Fibroblast of skin of abdomen (primary cell): ENCODE measurements around the gene ACOT7. TPM values are rescaled to one million over a fixed set of nuclear protein-coding genes. Genes with fewer than 3 reads are reported as not detected.
"Not testable (repeated sequence)": the region's sequence is repeated elsewhere in the genome, so short reads cannot be mapped to it uniquely, and the experiment has no call there.

Experiments
- DNase-seq: peaks from one replicate; pipeline ENCODE4 v3.0.0-alpha.2; 2013
- polyA plus RNA-seq, 2 experiments: library from polyadenylated mRNA; unstranded; fragments of 120-200 nt; gene quantifications; one replicate each; pipeline ENCODE4 v1.2.1, GENCODE V29; 2013; ENCODE audit not compliant: insufficient read length in 2 of 2

The ACOT7 gene, protein sequence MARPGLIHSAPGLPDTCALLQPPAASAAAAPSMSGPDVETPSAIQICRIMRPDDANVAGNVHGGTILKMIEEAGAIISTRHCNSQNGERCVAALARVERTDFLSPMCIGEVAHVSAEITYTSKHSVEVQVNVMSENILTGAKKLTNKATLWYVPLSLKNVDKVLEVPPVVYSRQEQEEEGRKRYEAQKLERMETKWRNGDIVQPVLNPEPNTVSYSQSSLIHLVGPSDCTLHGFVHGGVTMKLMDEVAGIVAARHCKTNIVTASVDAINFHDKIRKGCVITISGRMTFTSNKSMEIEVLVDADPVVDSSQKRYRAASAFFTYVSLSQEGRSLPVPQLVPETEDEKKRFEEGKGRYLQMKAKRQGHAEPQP
- polyA plus RNA-seq (2013, experiment 1 of 2; ENCODE audit: insufficient read length), result 50.2 TPM
- 53.2 TPM for polyA plus RNA-seq (2013, experiment 2 of 2; ENCODE audit: insufficient read length)

DNA sequence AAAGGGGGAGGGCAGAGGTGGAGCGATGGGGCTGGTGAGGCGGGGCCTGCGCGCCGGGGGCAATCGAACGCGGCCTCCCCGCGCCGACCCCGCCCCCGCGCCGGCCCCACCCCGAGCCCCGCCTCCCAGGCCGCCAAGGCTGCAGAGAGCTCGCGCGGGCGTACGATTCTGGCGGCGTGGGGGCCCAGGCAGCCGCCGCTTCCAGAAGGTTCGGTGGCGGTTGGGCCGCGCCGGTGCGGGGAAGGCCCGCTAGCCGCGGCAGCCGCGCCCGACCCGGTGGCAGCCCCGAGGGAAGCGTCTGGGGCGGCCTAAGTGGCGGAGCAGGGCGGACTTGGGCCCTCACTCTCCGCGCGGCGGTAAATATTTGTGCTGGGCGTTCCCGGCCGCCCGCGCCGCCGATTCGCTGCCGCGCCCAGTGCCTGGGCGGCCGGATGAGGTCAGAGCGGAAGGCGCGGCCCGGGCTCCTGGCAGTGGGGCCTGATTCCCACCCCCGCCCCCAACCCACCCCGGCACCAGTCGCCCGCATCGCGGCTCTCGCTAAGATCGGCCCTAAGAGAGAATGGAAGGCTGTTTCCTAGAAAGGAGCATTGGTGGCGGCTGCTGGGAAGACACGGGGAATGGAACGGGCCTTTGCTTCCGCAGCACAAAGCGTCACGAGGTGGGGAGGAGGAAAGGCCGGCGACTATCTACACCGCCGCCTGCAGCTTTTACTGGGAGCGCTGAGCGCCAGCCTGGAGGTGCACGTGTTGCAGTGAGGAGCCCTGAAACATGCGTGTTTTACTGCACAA, at the start of gene ACOT7:
ACOT7 (minus strand) TSS at position 368 of the 788 bp plus-strand sequence. CDS start 368 bp downstream, outside the sequence.
- peak; percentile 84 for DNase-seq

DNA sequence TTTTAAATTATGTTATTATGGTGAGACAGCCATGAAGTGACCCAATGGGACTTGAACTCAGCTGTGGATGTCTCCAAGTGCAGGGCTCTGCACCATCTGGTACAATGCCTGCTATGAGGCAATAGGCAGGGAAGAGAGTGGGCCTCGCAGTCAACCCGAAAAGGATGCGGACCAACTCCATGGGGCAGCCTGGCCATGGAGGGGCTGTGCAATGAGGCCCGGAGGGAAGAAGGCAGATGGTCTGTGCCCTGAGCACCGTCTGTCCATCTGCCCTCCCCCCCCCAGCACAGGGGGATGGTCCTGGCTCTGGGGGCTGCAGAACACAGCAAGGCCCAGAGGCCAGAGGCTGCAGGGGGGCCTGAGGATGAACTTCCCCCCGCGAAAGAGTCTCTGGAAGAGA, 48.0 kb upstream of the ACOT7 start:
- DNase-seq, result no peak

DNA sequence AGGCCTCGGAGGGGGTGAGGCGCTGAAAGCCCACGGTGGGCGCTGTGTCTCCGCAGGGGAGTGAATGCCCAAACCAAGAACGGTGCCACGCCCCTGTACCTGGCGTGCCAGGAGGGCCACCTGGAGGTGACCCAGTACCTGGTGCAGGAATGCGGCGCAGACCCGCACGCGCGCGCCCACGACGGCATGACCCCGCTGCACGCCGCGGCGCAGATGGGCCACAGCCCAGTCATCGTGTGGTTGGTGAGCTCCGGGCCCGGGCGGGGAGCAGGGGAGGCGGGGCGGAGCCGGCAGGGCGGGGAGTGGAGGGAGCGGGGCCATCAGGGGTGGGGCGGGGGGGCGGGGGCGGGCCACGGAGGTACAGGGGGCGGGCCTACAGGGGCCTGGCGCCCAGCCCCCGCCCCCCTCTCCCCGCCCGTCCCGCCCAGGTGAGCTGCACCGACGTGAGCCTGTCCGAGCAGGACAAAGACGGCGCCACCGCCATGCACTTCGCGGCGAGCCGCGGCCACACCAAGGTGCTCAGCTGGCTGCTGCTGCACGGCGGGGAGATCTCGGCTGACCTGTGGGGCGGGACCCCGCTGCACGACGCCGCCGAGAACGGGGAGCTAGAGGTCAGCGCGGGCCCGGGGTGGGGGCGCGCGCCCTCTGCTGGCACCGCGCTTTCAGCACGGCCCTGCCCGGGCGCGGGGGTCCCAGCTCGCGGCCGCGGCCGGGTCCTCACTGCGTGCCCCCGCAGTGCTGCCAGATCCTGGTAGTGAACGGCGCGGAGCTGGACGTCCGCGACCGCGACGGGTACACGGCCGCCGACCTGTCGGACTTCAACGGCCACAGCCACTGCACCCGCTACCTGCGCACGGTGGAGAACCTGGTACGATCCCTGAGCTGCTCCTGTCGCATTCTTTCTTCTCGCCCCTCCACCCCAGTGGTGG, 46.9 kb upstream of the ACOT7 start:
- peak; percentile 22 for DNase-seq

DNA sequence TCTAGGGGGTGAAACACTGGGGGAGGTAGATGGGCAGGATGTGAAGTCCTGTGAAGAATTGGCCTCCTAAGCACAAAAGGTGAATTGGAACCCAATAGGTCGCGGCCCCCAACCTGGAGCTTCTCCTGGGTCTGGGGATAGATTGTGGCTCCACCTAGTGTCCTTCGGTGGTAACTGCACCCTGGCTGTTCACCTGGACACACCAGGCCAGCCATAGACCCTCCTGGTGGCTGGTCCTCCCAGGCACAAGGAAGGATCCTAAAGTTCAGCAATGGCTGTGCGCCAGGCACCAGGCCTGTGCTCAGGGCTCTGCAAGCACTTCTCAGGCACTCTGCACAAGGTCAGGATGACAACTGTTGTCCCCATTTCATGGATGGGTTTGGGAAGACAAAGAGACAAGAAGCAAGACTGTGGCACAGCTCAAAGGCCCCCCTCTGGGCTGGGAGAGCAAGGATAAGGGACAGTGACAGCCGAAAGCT, 44.5 kb upstream of the ACOT7 start:
- DNase-seq, result peak; percentile 29

DNA sequence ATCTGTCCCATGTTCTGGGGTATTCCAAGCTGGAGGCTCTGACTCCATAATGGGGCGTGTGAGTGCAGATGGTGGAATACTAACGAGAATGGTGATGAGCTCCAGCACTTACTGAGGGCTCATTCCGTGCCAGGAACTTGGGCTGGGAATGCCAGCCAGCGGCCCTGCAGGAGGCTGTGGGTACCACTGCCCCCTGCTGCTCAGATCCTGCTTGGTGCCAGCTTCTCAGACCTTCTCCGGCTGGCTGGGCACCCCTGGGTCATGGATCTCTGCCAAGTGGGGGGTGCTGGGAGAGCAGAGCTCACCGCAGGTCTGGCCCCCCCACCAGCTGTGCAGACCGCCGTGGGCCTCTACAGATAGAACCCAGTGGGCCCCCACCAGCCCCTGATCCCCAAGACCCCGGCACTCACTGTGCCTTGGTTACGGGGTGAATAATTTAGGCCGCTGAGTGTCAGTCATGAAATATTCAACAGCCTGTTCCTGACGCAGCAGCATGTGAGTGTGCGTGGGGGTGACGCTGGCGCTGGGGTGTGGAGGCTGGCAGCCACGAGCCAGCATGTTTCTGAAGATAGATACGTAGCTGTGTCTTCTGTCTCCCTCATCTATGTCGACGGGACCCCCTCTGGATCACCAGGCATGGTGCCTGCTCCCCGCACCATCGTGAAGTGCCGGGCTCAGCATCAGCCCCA, 43.6 kb upstream of the ACOT7 start:
- DNase-seq, result not testable (repeated sequence)

DNA sequence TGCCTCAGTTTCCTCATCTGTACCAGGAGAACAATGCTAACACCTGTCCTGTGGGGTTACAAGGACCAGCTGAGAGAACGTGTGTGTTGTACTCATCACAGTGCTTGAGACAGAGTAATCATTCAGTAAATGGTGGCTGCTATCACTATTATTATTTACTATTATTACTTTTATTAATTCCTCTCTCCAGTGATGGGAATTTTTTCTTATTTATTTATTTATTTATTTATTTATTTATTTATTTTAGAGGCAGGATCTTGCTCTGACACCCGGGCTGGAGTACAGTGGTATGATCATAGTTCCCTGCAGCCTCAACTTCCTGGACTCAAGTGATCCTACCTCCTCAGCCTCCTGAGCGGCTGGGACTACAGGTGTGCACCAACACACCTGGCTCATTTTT, 42.7 kb upstream of the ACOT7 start:
- not testable (repeated sequence) for DNase-seq

DNA sequence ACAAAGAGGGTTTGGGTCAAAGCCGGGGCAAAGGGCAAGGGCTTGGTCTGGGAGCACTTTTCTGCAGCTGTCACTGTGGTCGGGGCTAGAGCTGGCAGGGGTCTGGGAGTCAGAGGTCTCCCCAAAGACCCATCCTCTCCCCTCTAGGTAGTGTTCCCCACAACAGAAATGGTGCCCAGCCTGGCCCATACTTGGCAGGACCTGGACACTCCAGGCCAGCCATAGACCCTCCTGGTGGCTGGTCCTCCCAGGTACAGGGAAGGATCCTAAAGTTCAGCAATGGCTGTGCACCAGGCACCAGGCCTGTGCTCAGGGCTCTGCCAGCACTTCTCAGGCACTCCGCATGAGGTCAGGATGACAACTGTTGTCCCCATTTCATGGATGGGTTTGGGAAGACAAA, 42.0 kb upstream of the ACOT7 start:
- DNase-seq, result no peak

DNA sequence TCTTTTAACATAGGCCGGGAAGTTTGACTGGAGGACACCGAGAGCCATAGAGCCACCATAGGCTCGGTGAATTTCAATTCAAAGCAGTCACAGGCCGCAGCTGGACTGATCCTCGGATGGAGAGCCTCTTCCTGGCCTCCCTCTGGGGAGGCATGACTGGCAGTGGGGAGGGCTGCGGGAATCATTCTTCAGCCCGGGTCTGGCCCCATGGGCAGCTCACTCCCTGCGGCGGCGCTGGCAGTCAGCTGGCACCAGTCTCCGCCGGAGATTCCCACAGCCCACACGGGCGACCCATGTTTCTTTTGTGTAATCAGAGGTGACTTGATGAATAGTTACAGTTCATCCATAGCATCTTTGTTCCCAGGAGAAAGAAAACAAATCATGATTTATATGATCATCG, 41.6 kb upstream of the ACOT7 start:
- DNase-seq, result no peak

DNA sequence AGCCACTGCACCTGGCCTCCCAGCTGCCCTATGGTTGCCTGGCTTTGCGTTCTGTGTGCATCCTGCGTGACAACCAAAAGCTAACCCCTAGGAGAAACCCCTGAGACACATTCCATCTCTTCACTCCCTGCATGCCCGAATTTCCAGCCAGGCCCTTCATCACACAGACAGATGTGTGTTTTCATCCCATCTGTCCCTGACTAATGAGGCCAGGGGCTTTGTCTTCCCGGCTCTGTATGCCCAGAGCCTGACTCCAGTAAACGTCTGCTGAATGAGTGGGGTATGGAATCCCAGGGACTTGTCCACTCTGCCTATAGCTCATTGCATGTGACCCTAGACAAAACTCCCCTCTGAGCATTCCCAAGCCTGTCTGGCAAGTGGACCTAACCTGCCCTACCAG, 40.6 kb upstream of the ACOT7 start:
- no peak for DNase-seq

DNA sequence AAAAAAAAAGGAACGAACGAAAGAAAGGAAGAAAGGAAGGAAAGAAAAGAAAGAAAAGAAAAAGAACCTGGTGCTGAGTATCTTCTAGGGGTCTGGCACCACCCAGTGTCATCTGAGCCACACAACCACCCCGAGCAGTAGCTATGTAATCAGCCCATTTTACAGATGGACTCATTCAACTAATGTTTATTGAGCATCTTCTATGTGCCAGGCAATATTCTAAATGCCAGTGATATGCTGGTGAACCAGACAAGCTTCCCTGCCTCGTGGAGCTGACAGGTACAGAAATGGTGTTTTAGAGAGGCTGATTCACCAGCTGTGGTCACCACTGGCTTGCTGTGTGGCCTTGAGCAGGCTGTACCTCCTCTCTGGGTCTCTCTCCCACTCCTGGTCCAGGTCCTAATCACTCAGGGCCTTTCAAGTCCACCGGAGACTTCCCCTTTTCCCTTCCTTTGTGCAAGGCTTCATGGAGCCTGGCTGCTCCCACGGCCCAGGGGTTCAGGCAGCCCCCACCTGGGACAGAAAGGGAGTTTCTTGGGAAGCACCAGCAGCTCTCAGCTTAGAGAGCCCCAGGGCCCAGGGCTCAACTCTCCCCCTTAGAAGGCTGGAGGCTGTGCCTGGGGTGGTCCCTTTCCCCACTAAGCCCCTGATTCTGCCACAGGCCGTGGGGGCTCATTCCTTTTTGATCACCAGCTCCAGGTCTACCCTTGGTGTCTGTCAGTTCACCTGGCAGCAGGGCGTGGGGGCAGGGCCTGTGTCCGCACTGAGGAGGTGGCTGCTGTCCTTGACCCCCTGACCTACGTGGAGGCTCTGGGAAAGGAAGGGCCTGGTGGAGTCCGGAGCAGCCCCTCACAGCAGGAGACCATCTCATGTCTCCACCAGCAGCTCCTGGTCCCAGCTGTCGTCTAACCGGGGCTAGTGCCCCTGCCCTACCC, 38.3 kb upstream of the ACOT7 start:
- DNase-seq, result not testable (repeated sequence)

DNA sequence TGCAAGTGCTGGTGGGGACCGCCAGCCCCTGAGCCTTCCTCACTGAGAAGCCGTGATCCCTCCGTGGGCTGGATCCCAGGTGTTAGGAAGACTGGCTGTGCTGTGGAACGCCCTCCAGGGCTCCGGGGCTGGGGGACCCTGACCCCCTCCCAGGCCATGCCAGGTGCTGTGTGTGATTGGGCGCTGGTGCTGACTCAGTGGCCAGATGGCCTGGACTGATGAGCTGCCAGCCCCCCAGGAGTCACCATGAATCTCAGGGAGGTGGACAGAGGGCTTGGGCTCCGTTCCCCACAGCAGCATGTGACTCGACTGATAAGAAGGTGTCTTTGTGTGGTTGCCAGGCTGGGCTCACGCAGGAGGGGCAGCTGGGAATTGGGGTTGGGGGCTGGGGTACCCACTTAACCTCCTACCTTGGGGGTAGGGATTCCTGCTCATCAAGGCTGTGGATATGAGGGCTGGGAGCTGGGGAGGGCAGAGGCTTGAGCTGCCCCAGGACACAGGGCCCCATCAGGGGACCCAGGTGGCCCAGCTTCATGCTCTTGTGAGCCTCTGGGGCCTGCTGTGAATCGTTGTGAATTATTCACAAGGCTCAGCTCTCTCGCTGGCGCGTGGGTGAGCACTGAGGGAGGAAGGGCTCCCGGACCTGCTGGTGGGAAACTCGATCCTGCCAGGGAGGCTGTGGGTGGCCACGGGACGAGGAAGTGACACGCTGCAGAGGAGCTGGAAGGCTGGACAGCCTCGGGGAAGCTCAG, 36.3 kb upstream of the ACOT7 start:
- not testable (repeated sequence) for DNase-seq

DNA sequence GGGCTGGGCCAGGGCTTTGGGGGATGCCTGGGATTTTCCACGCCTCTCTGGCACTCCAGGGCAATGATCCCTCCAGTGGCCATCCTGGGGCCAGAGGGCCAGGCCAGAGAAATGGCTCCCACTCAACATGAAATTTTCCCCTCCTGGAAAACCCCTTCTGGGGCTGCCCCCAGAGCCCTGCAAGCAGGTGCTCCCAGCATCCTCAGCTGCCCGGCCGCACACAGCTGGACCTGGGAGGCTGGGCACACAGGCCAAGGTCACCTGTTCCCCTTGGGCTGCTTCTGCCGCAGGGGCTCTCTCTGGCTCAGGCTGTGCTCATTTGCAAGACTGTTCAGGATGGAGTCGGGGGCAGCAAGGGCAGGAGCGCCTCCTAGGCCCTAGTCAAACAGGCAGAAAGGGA, 34.9 kb upstream of the ACOT7 start:
- not testable (repeated sequence) for DNase-seq

DNA sequence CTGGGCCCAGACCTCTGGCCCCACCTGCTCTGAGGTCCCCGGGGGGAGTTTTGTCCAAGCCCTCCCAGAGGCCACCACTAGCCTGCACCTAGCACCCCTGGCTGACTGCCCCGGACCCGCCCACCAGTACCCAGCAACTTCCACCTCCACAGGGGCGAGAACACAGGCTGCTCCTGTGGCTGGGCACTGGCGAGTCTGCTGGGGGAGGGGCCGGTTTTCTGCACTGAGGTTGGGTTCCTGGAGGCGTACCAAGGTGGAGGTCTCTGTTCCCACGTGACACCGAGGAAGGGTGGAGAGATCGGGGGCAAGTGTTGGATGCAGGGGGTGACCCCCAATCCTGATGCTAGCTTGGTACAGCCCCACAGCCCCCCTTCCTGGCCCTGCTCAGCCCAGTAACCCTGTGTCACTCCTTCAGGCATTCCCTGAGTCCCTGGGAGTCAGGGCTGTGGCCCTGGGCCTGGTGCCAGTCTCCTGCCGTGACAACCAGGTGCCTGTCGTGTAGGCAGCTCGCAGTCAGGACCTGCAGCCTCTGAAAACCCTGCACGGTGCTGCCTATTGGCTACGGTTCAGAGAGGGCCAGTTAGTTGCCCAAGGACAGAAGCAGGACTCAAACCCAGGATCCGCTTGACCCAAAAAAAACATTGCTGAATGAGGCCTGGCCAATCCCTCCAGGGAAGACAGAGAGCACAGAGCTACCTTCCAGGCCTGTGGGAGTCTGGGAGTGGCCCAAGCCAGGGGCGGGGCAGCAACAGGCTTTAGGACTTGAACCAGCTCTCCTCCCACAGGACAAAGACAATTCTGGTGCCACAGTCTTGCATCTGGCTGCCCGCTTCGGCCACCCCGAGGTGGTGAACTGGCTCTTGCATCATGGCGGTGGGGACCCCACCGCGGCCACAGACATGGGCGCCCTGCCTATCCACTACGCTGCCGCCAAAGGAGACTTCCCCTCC, 34.1 kb upstream of the ACOT7 start:
- no peak for DNase-seq

DNA sequence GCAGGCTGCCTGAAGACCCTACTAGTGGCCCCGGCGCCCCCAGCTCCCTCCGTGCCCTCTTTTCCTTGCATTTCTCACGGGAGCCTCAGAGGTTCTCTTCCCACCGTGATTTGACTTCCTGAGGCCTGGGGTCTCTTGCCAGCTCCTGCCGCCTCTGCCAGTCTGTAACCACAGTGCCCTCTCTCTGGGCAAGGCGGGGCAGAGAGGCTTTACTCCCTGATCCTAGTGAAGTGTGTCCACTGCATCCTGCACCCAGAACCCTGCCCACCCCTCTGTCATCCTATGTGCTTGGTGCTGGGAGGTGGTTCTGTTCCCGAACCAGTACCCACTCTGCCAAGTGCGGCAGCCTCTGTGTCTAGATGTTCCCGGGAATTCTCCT, 33.4 kb upstream of the ACOT7 start:
- no peak for DNase-seq

DNA sequence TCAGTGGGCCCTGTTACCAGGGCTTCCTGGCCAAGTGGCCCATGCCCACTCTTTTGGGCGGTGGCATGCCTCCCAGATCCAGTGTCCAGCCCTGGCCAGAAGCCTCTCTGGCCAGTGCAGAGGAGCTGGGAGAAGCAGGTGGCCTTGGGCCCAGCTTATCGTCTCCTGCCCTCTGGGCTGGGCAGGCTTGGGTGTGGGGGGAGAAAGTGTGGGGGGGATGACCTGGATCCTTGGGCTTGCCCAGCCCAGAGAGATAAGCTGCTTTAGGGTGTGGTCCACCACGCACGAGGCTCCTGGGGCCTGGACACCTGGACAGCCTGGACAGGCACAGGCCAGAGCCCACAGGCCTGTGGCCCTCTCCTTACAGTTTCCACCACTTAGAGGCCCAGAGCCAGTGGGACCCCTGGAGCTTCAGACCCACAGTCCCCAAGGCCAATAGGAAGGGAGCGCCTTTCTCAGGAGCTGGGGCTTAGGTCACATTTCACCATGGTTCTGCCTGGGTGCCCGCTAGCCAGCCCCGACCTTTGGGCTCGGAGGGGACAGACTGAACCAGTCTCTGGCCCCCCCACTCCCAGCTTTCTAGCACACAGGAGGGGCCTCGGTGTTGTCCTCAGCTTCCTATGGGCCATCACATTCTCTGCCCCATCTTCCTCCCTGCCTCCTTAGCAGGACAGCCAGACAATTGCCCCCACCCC, 32.9 kb upstream of the ACOT7 start:
- DNase-seq, result no peak

DNA sequence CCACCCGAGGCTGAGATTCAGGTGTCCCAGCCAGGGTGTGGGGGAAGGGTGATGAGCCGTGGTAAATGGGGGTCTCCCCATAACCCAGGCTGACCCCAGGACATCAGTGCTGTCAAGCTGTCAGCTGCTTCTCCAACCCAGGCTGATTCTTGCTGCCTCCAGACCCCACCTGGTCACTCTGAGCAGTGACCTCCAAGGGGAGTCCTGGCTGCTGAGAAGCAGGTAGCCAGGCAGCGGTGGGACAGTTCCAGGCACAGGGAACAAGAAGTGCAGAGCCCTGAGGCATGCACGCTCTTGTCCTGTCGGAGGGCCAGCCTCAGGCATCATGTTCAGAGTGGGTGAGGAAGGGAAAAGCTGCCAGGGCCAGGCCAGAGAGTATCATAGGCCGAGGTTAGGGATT, 32.1 kb upstream of the ACOT7 start:
- DNase-seq, result no peak

DNA sequence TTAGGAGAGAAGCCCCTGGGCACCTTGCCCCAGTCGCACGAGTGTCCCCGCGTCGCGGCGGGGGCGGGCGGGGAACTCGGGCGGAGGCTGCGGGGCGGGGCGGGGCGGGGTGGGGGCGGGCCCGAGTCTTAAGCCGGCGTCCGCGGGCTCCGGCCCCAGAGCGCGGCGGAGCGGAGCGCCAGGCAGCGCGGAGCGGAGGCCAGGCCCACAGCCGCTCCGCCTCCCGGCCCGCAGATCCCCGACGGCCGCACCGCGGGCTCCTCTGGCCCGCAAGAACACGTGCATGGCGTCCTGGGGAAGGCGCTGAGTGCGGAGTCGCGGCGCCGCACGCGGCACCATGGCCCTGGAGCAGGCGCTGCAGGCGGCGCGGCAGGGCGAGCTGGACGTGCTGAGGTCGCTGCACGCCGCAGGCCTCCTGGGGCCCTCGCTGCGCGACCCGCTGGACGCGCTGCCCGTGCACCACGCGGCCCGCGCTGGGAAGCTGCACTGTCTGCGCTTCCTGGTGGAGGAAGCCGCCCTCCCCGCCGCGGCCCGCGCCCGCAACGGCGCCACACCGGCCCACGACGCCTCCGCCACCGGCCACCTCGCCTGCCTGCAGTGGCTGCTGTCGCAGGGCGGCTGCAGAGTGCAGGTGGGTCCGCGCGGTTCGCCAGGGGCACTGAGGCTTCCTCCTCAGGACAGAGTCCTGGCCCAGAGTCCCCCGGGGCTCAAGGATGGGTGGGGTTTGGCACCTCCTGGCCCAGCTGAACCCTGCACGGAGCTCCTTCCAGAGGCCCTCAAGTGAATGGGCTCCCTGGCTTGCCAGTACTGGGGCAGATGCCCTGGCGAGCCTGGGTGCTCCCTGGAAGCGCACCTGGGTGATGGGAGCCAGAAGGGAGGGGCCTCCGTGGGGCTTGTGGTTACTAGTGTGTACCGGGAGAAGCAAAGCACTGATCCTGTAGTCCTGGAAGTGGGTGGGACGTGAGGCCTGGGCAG, 31.3 kb upstream of the ACOT7 start, which contains the start of gene ESPN:
ESPN (plus strand) TSS at position 158 of the 975 bp plus-strand sequence; CDS start at position 338, 180 bp downstream.
- DNase-seq, result no peak
